WERI-Rb-1 (cell line): Measurements from ENCODE around the gene TFPI2.

Source experiments
- DNase-seq: peaks from one replicate; pipeline ENCODE4 v3.0.0-alpha.2; 2020
- H3K27ac ChIP-seq: fragments of 250-450 bp; sonication (Bioruptor Pico); 2 replicates; pipeline ENCODE4 v1.5.1; 2020; ENCODE audit warnings: mild to moderate bottlenecking, moderate library complexity
- H3K27me3 ChIP-seq: fragments of 250-450 bp; sonication (Bioruptor Pico); 2 replicates; pipeline ENCODE4 v1.5.1; 2021; ENCODE audit warnings: mild to moderate bottlenecking, low read depth, moderate library complexity; ENCODE audit not compliant: insufficient read depth, severe bottlenecking
- H3K36me3 ChIP-seq: fragments of 250-450 bp; sonication (Bioruptor Pico); 2 replicates; pipeline ENCODE4 v1.5.1; 2020; ENCODE audit warnings: mild to moderate bottlenecking, moderate library complexity
- H3K4me3 ChIP-seq: 2 replicates; pipeline ENCODE4 v1.5.1; 2011; ENCODE audit warnings: low read depth, mild to moderate bottlenecking, control low read depth, low read length
- H3K9me3 ChIP-seq: fragments of 250-450 bp; sonication (Bioruptor Pico); 2 replicates; pipeline ENCODE4 v1.5.1; 2021; ENCODE audit warnings: mild to moderate bottlenecking, moderate library complexity; ENCODE audit not compliant: severe bottlenecking
- TF ChIP-seq, protein P1 (sequence below): IDR thresholded peaks from 2 replicates; pipeline ENCODE4 v1.5.1; 2011; ENCODE audit warnings: low read depth, mild to moderate bottlenecking, control low read depth, inconsistent platforms, low read length

TFPI2 gene

GRCh38 chr7:93897680-93898079 lies 7.1 kb upstream of the TFPI2 start:
- TF ChIP-seq, protein P1, sequence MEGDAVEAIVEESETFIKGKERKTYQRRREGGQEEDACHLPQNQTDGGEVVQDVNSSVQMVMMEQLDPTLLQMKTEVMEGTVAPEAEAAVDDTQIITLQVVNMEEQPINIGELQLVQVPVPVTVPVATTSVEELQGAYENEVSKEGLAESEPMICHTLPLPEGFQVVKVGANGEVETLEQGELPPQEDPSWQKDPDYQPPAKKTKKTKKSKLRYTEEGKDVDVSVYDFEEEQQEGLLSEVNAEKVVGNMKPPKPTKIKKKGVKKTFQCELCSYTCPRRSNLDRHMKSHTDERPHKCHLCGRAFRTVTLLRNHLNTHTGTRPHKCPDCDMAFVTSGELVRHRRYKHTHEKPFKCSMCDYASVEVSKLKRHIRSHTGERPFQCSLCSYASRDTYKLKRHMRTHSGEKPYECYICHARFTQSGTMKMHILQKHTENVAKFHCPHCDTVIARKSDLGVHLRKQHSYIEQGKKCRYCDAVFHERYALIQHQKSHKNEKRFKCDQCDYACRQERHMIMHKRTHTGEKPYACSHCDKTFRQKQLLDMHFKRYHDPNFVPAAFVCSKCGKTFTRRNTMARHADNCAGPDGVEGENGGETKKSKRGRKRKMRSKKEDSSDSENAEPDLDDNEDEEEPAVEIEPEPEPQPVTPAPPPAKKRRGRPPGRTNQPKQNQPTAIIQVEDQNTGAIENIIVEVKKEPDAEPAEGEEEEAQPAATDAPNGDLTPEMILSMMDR = no peak
- Histone ChIP-seq H3K27me3 (no peaks in the 10 kb centered on the region), H3K9me3 (no peaks in the 10 kb centered on the region), H3K4me3 (no peak overlapping the region), H3K36me3 (no peaks in the 10 kb centered on the region), H3K27ac (peak overlapping the region; percentile 48)
- no peak for DNase-seq

DNA sequence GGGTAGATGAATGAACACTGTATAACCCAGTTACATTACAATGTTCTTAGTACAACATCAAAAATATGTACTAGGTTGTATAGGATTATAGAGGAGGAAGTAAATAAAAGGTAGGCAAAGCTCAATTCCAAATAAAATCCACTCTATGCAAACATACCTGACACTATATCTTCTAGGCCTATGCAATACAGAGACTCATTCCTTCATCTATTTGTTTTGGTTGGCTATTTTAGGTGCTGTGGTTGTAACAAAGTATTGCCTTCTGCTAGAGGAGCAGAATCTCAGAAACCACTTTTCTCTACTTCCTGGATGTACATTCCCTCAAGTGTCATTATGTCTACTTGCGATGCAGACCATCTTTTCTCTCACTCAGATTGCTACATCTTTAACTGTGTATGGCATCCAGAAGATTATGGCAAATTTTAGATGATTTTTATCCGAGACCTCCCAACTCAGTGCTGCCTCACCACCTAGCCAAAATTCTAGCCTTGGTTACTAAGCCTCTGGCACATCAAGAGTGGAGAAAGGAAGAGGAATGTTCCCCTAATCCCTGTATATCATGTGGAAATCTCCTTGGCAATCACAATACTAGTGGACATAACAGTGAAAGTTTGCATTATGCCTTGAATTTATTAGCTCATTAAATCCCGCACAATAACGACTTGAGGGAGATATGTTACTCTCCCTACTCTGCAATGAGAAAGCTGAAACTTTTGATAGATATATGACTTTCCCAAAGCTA lies 5.5 kb upstream of the TFPI2 start:
- DNase-seq = no peak
- TF ChIP-seq, protein P1 = no peak
- peak overlapping the region; percentile 48 for H3K27ac ChIP-seq
- H3K36me3 ChIP-seq = no peaks in the 10 kb centered on the region
- H3K27me3 ChIP-seq = no peaks in the 10 kb centered on the region
- H3K4me3 ChIP-seq = no peak overlapping the region
- no peaks in the 10 kb centered on the region for H3K9me3 ChIP-seq

DNA sequence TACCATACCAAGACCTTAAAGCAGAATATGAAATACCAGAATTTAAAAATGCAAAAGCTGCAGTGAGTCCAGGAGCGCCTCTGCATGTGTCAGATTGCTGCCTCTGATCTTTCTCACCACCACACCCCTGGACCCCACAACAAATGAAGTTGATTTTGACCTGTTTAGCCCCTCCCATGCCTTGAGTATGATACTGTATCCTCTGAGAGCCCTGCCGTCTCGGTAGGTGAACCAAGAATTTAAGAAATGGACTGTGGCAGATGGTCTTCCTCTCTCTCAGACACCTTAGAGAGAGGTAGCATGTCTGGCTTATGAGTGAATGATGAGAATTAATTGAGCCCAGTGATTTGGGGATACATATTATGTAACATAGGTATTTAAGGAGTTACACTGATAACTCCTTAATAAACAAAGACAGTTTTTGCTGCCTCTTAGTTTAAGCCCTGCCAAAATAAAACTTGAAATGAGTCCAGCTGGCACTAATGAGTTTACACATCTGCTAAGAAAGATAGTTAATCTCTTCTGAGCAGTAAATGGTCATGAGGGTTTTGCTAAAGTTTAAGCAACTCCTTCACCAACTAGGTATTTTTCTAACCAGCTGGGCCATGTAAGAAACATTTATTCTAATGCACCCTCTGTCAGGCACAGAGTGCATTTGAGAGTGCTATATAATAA lies 4.5 kb upstream of the TFPI2 start:
- H3K27ac ChIP-seq = peak overlapping the region; percentile 50
- peak; percentile 51 for DNase-seq
- H3K4me3 ChIP-seq = no peak overlapping the region
- H3K9me3 ChIP-seq = no peaks in the 10 kb centered on the region
- no peaks in the 10 kb centered on the region for H3K36me3 ChIP-seq
- H3K27me3 ChIP-seq = no peaks in the 10 kb centered on the region
- TF ChIP-seq, protein P1 = no peak

DNA sequence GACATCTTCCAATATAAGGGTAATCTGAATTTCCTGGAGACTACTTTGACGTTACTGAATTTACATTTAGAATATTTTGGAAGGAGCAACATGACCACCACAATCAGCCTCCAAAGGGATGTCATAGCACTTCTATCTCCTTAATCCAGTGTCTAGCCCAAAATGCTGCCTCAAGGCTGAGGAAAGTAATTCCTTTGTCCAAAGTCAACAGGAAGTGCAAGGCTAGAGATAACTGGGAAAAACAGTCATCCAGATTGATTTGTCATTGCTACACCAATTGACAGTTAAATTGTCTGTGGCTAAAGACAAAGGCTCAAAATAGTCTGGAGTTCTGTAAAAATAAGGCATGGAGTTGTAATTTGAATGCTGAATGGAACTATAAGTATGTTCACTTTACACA lies 3.9 kb upstream of the TFPI2 start:
- H3K27ac ChIP-seq = peak overlapping the region; percentile 50
- H3K4me3 ChIP-seq = no peak overlapping the region
- no peak for DNase-seq
- TF ChIP-seq, protein P1 = no peak
- no peaks in the 10 kb centered on the region for H3K36me3 ChIP-seq
- H3K9me3 ChIP-seq = no peaks in the 10 kb centered on the region
- H3K27me3 ChIP-seq = no peaks in the 10 kb centered on the region

DNA sequence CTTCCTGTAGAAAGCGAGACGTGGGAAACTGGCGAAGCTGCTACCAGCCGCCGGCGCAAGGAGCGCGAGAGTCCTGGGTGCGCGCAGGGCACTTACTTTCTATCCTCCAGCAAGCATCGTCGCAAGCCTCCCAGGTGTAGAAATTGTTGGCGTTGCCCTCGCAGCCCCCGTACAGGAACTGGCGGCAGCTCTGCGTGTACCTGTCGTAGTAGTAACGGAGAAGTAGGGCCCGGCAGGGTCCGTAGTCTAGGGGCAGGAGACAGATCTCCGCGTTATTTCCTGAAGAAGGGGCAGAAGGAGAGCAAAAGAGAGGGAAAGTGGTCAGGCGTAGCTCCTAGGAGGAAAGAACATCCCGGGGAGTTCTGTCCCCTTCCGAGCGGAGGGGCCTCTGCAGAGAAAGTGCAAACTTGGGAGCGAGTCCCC lies 501 bp downstream of the TFPI2 start:
- Histone ChIP-seq H3K9me3 (no peaks in the 10 kb centered on the region), H3K4me3 (peak overlapping the region; percentile 62), H3K36me3 (no peaks in the 10 kb centered on the region), H3K27ac (no peak overlapping the region), H3K27me3 (no peaks in the 10 kb centered on the region)
- TF ChIP-seq, protein P1 = no peak
- peak; percentile 19 for DNase-seq
